SK-N-SH treated with all-trans-retinoic acid at 6 μM for 48 hours (cell line): Measurements from ENCODE around the gene UGGT1.

Experiments used
- ARNTL ChIP-seq: fragments of 450-650 bp; formaldehyde crosslinking; IDR thresholded peaks from 2 replicates; pipeline ENCODE4 v1.5.0; 2020; ENCODE audit warnings: low read depth, mild to moderate bottlenecking, moderate library complexity, borderline replicate concordance
- CREB5 ChIP-seq: fragments of 250-450 bp; sonication (Bioruptor Pico); IDR thresholded peaks from 2 replicates; pipeline ENCODE4 v1.5.1; 2020; ENCODE audit warnings: low read depth, mild to moderate bottlenecking, moderate library complexity
- ESRRG ChIP-seq: fragments of 250-450 bp; sonication (Bioruptor Pico); IDR thresholded peaks from 2 replicates; pipeline ENCODE4 v1.6.1; 2021; ENCODE audit warnings: mild to moderate bottlenecking
- OSR1 ChIP-seq: fragments of 250-450 bp; sonication (Bioruptor Pico); IDR thresholded peaks from 2 replicates; pipeline ENCODE4 v1.8.0; 2022; ENCODE audit warnings: moderate library complexity, mild to moderate bottlenecking, inconsistent platforms
- RARB ChIP-seq: fragments of 250-450 bp; sonication (Bioruptor Pico); IDR thresholded peaks from 2 replicates; pipeline ENCODE4 v1.8.0; 2021; ENCODE audit warnings: mild to moderate bottlenecking, moderate library complexity
- SNAI2 ChIP-seq: fragments of 250-450 bp; sonication (Bioruptor Pico); IDR thresholded peaks from 2 replicates; pipeline ENCODE4 v1.5.0; 2020; ENCODE audit warnings: mild to moderate bottlenecking, moderate library complexity
- TSHZ2 ChIP-seq: fragments of 250-450 bp; sonication (Bioruptor Pico); IDR thresholded peaks from 2 replicates; pipeline ENCODE4 v1.5.0; 2020; ENCODE audit warnings: mild to moderate bottlenecking, moderate library complexity
- ZFP3 ChIP-seq: fragments of 250-450 bp; sonication (Bioruptor Pico); IDR thresholded peaks from 2 replicates; pipeline ENCODE4 v1.5.0; 2020; ENCODE audit warnings: mild to moderate bottlenecking, moderate library complexity
- ZFP30 ChIP-seq: fragments of 450-650 bp; formaldehyde crosslinking; IDR thresholded peaks from 2 replicates; pipeline ENCODE4 v1.5.0; 2022; ENCODE audit warnings: mild to moderate bottlenecking, moderate library complexity
- ZNF565 ChIP-seq: fragments of 450-650 bp; formaldehyde crosslinking; conservative IDR thresholded peaks from 2 replicates; pipeline ENCODE4 v1.5.0; 2020; ENCODE audit warnings: low read depth, mild to moderate bottlenecking, moderate library complexity
- ZNF70 ChIP-seq: fragments of 450-650 bp; formaldehyde crosslinking; IDR thresholded peaks from 2 replicates; pipeline ENCODE4 v1.5.0; 2020; ENCODE audit warnings: mild to moderate bottlenecking, moderate library complexity
- ZNF8 ChIP-seq: fragments of 450-650 bp; formaldehyde crosslinking; IDR thresholded peaks from 2 replicates; pipeline ENCODE4 v1.5.0; 2020; ENCODE audit warnings: mild to moderate bottlenecking, moderate library complexity

- TF ChIP-seq SNAI2 (CRISPR knock-in tag): no peak
- TF ChIP-seq OSR1 (CRISPR knock-in tag): no peak
- no peak for TF ChIP-seq ZNF565 (CRISPR knock-in tag)
- TF ChIP-seq ARNTL (CRISPR knock-in tag): no peak
- no peak for TF ChIP-seq TSHZ2 (CRISPR knock-in tag)
- TF ChIP-seq ZNF70: no peak
- no peak for TF ChIP-seq ZFP3
- TF ChIP-seq ESRRG (CRISPR knock-in tag): no peak
- no peak for TF ChIP-seq ZFP30 (CRISPR knock-in tag)
- no peak for TF ChIP-seq RARB (CRISPR knock-in tag)
- no peak for TF ChIP-seq ZNF8 (CRISPR knock-in tag)
- TF ChIP-seq CREB5 (CRISPR knock-in tag): no peak
Observed at GRCh38 chr2:128043041-128043440, 48.0 kb upstream of the UGGT1 start.
